HL-60/S4 treated with phorbol 12-myristate 13-acetate at 8.2 ng/mL for 4 days and 3 days (cell line): ENCODE data around the gene YWHAE.
"Not testable (repeated sequence)": the region's sequence is repeated elsewhere in the genome, so short reads cannot be mapped to it uniquely, and the experiment has no call there.

Source experiments
- in situ Hi-C: fragments of 300-500 bp; cut with MboI; formaldehyde crosslinking; loops from 2 replicates; pipeline ENCODE4 v1.15.0; 2022; ENCODE audit warnings: low sequenced_read_pairs

The YWHAE gene

GRCh38 chr17:1399679-1400512 lies at the start of gene YWHAE:
TSS of gene YWHAE (minus strand) at chr17:1400222. CDS start at chr17:1400110, 112 bp downstream.
- in situ Hi-C loops, result no loop called here

DNA sequence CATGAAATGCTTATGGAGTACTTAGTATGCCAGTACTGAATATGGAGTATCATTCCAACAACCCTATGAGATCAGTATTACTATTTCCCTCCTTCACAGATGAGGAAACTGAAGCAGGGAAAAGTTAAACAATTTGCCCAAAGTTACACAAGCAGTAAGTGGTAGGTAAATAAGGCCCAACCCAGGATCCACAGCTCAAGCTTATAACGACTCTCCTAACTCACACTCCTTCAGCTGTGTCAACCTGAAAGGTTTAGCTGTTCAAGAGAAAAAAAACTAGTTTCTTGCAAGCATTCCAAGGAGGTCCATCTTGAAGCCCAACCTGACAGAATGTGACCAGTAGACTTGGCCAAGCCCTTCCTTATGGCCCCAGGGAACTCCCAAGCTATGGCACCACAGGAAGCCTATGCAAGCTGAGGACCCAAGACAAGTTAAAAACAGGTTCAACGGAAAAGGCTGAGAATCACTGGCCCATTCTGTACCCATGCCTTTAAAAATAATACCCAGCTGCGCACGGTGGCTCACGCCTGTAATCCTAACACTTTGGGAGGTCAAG lies 49.5 kb upstream of the YWHAE start:
- in situ Hi-C loops, result no loop called here

DNA sequence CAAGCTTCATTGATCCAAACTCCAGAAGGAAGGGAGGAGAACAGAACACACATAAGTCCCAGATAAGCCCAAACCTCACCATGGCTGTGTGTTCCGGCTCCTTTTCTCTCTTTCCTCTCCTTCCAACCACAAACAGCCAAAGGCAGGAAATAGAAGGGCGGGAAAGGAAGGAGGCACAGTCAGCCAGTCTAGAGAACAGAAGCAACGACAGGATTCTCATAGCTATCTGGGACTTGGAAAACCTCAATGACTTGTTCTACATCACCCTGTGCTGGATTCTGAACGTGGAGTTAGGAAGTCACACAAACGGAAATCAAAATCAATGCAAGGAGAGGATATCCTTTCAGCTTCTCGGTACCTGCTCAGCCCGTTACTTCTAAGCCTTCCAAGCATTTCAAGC lies 47.0 kb upstream of the YWHAE start:
- in situ Hi-C loops, result no loop called here

- in situ Hi-C loops, result no loop called here
These were observed 46.2 kb upstream of the YWHAE start for GRCh38 chr17:1446201-1446600.

- in situ Hi-C loops, result not testable (repeated sequence)
These were observed 45.7 kb upstream of the YWHAE start for GRCh38 chr17:1445695-1446094.

DNA sequence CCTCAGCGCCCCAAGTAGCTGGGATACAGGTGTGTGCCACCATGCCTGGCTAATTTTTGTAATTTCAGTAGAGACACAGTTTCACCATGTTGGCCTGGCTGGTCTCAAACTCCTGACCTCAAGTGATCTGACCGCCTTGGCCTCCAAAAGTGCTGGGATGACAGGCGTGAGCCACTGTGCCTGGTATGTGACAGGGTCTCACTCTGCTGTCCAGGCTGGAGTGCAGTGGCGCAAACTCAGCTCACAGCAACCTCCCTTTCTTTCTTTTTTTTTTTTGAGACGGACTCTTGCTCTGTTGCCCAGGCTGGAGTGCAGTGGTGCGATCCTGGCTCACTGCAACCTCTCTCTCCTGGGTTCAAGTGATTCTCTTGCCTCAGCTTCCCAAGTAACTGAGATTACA lies 42.7 kb upstream of the YWHAE start:
- in situ Hi-C loops, result not testable (repeated sequence)

- in situ Hi-C loops, result no loop called here
These were observed 42.2 kb upstream of the YWHAE start for GRCh38 chr17:1442187-1442586.

DNA sequence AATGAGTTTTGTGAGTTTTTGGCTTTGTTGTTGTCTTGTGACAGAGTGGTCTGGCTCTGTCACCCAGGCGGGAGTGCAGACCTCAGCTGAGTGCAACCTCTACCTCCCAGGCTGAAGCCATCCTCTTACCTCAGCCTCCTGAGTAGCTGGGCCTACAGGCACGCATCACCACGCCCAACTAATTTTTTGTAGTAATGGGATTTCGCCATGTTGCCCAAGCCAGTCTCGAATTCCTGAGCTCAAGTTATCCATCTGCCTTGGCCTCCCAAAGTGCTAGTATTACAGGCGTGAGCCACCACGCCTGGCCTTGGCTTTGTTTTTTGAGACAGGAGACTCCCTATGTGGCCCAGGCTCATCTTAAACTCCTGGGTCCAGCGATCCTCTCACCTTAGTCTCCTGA lies 40.9 kb upstream of the YWHAE start:
- in situ Hi-C loops, result no loop called here

GRCh38 chr17:1438593-1439083 lies 38.6 kb upstream of the YWHAE start:
- in situ Hi-C loops, result no loop called here

DNA sequence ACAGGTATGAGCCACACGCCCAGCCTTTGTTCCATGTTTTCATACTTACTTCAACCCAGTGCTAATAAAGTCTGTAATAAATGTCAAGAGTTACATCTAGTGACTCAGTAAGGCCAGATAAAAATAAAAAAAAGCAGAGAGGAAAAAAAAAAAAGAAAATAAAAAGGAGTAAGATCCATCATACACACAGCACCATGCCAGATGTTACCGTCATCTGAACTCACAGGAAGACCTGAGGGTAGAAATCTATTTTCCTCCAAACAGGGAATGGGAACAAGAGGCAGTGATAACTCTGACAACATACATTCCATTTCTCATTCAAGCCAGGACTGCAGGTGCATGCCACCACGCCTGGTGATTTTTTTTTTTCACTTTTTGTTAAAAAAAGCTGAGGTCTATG lies 35.3 kb upstream of the YWHAE start:
- in situ Hi-C loops, result no loop called here

DNA sequence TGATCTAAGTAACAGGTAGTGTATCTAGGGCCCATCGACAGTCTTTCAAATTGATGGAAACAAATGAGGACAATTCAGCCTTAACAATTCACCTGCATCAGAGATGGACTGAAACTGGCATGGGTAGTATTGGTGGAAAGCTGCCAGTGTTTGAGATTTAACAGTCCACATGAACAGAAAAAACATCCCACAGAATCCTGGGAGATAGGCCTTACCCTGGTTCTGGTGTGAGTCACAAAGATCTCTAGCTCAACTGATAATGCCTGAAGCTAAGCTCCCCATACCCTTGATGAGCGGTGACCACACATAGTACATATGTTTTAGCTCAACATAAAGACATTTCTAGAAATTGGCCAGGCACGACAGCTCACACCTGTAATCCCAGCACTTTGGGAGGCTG lies 34.1 kb upstream of the YWHAE start:
- in situ Hi-C loops, result no loop called here

DNA sequence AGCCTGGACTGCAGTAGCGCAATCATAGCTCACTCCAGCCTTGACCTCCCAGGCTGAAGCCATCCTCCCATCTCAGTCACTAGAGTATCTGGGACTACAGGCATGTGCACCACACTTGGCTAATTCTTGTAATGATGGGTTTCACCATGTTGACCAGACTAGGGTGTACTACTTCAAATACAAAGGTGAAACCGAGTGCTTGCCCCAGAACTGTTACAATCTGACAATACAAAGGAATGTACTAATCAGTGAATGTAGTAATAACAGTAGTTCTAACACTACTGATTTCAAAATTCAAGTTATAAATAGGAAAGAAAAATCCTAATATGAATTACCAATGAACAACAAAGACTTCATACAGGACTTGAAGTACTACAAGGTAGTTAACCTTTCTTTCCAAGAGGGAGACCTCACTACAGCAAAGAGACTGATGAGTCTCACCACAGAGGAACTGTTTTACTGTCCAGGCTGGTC lies 31.6 kb upstream of the YWHAE start:
- in situ Hi-C loops, result no loop called here

DNA sequence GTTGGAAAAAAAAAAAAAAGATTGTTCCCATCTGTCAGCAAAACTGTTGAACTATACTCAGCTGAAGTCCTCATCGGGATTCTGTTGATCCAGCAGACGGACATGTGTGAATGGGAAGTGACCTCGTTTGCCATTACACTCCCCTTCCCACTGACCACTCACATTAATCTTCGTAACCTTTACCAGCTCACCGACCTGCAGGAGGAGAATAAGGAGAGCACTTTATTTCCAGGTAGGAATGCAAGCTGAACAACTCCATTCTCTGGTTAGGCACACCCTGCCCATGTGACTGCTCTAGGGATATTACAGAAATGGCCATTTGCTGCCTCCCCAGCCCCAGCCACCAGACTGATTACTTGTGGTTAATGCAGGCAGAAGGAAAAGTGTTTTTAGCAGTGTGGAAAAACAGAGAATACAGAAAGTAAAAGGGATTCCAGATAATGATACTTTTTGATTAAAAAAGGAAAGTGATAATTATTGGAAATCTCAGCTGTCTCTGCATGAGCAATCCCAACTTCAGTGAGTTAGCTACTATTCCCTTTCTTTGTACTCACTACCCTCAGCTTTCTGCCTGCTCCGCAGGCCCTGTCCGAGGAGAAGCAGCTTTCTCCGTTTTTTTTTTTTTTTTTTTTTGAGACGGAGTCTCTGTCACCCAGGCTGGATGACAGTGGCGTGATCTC lies 23.6 kb upstream of the YWHAE start:
- in situ Hi-C loops, result no loop called here

- in situ Hi-C loops, result no loop called here
These were observed 22.9 kb upstream of the YWHAE start for GRCh38 chr17:1422885-1423284.

- in situ Hi-C loops, result no loop called here
These were observed 21.4 kb upstream of the YWHAE start for GRCh38 chr17:1421470-1421869.

DNA sequence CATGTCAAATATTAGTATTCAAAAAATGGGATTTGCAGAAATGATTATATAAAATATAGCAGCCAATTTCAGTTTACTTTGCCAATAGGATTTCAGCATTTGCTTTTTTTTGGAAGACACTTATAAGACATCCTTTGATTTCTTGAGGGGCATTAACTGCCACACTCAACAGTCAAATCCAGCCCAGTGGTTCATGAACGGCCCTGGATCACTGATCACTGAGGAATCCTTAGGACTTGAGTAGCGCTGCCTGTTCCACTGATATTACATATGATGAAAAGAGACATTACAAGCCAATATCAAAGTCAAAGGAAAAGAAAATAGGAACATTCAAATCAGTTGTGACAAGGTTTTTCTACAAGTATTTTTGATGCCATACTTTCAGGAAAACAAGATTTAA lies 21.0 kb upstream of the YWHAE start:
- in situ Hi-C loops, result no loop called here

- in situ Hi-C loops, result no loop called here
These were observed 20.1 kb upstream of the YWHAE start for GRCh38 chr17:1420163-1420562.

- in situ Hi-C loops, result not testable (repeated sequence)
These were observed 18.5 kb upstream of the YWHAE start for GRCh38 chr17:1418476-1418875.

DNA sequence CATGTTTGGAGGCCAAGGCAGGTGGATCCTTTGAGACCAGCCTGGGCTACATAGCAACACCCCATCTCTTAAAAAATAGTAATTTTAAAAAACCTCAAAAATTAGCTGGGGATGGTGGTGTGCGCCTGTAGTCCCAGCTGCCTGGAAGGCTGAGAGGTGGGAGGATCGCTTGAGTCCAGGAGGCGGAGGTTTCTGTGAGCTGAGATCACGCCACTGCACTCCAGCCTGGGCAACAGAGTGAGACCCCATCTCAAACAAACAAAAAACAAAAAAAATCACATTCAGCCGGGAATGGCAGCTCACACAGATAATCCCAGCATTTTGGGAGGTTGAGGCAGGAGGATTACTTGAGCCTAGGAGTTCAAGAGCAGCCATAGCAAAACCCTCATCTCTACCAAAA lies 16.4 kb upstream of the YWHAE start:
- in situ Hi-C loops, result no loop called here

DNA sequence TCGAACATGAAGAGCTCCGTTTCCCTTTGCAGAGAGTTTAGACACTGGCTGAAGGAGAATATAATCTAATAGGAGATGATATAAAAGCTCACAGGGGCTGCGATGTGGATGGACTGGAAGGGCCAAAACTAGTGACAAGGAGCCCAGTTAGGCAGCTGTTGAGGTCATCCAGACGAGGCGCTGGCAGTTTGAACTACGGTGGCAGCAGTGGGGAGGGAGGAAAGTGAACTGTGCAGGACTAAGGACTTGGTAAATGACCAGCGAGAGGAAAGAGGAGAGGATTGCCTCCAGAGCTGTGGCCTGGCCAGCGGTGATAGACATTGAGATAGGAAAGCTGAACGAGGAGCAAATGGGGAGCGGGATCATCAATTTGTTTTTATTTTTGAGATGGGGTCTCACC lies 14.6 kb upstream of the YWHAE start:
- in situ Hi-C loops, result no loop called here

DNA sequence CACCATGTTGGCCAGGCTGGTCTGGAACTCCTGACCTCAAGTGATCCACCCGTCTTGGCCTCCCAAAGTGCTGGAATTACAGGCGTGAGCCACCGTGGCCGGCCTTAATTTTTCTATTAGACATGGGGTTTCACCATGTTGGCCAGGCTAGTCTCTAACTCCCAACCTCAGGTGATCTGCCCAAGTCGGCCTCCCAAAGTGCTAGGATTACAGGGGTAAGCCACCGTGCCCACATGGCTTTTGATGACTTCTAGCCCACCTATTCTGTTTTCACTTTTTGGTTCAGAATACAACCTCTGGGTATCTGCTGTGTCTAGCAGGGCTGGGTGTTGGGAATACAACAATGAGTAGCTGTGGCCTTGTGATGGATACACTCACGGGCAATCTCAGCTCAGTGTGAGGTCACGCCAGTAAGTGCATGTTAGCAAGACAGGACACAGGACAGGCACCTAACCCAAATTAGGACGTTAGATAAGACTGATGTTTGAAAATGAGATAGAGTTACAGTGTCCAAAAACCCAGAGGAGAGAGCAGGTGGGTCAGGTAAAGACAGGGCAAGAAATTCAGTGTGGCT lies 14.1 kb upstream of the YWHAE start:
- in situ Hi-C loops, result no loop called here
